ENCODE measurements around the gene PCSK9.

GRCh38 chr1:55034476-55035133, 4.7 kb upstream of the PCSK9 start:
- TF ChIP-seq POLR2A (IDR thresholded peaks at IDR 0.05) (no peak), CTCF (IDR thresholded peaks at IDR 0.05 in 4 of 5, conservative IDR thresholded peaks at IDR 0.05 in 1 of 5) (no peak)

All from gastrocnemius medialis (tissue), 4 donors.